LHCN-M2 (cell line): Measurements from ENCODE around the gene TSPAN17. TPM values are rescaled to one million over a fixed set of nuclear protein-coding genes. Genes with fewer than 3 reads are reported as not detected.

Experiments used
- DNase-seq: peaks from one replicate; pipeline ENCODE4 v3.0.0-alpha.2; 2012; ENCODE audit warnings: low read depth
- total RNA-seq: library from RNA; depleted of rRNA; stranded (reverse); fragments of >200 nt; gene quantifications from 2 replicates; pipeline ENCODE4 v1.2.3, GENCODE V29; 2014; rRNA removed

TSPAN17 gene
- total RNA-seq, 1 experiment from 2014 or later: 49.7 TPM

DNA sequence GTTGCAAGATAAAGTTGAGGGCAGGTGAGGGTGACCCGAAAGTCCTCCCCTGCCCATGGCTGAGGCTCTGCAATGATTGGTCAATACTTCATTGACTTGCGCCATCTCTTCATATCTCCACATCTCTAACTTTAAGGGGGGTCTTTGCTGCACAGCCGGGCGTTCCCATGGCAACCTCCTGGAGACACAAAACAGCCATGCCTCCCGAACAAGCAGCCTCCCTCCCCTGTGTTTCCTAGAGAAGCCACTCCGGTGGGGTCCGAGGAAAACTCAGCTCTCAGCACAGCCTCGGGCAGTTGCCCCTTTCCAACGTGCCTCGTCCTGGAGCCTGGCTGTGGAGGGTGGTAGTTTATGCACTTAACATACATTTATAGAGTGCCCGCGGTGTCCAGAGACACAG is 57.5 kb downstream of the TSPAN17 start:
- no peak for DNase-seq

Other genes with a start within 250 kb of the TSPAN17 start
- gene CLTB, start 230.9 kb upstream of the TSPAN17 start, total RNA-seq: 138 and 149 TPM in 2 replicates
- gene FAF2, start 199.1 kb upstream of the TSPAN17 start, total RNA-seq: 37.9 and 42.4 TPM in 2 replicates
- 5.5 and 10.5 TPM in 2 replicates for gene RNF44, start 110.1 kb upstream of the TSPAN17 start, total RNA-seq
- not detected in 2 replicates for gene CDHR2, start 98.1 kb upstream of the TSPAN17 start, total RNA-seq
- 11.7 and 16.2 TPM in 2 replicates for gene GPRIN1, start 37.3 kb upstream of the TSPAN17 start, total RNA-seq
- gene SNCB, start 16.9 kb upstream of the TSPAN17 start, total RNA-seq: 0.83 and 2.0 TPM in 2 replicates
- not detected in 2 replicates for gene EIF4E1B, start 16.8 kb upstream of the TSPAN17 start, total RNA-seq
- gene UNC5A, start 163.1 kb downstream of the TSPAN17 start, total RNA-seq: 0.06 and 0.26 TPM in 2 replicates